ENCODE measurements around the gene WNT9A. TPM values are rescaled to one million over a fixed set of nuclear protein-coding genes. Genes with fewer than 3 reads are reported as not detected.
"Not testable (repeated sequence)": the region's sequence is repeated elsewhere in the genome, so short reads cannot be mapped to it uniquely, and the experiment has no call there.

Gene WNT9A
- total and polyA plus RNA-seq, 4 experiments from 2014 or later, result 0.08 to 0.15 (median 0.08) TPM; not detected in 1

DNA sequence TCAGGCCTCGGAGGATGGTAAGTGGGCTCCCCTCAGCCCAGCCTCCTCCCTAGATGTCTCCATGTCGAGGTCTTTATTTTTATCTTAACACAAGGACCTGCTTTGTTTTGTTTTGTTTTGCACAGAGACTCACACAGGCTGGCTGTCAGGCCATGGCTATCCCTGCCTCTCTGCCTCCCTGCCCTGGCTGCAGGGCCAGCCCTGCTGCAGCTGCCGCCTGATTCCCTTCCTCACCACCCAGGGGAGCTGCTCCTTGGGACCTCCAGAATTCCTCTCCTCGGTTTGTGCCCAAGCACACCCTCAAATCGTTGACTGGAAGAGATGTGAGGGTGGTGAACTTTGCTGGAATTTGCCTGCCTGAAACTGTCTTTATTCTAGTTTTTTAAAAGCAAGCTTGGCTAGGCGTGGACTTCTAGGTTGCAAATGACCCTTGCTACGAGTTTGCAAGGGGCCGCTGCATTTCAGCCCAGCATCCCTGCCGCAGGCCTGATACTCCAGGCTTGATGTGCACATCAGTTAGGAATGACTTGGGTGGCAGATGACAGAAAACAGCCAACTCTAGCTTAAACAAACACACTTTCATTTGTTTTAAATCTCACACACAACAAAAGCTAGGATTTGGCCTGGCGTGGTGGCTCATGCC is 37.1 kb downstream of the WNT9A start:
- H3K9me3 ChIP-seq (ENCODE audit: control insufficient read depth in 1 of 2, low read length in 2 of 2), result no peaks in the 10 kb centered on the region
- H3K4me3 ChIP-seq (ENCODE audit: low read length in 2 of 2), result no peak overlapping the region
- POLR2A ChIA-PET (ENCODE audit: partially characterized antibody), result no interaction called here
- Mint-ChIP-seq H3K27me3 (no peaks in the 10 kb centered on the region), H3K9me3 (no peaks in the 10 kb centered on the region), H3K4me3 (no peak overlapping the region), H3K27ac (no peak overlapping the region), H3K36me3 (no peaks in the 10 kb centered on the region), H3K4me1 (peaks cover 0 to 17% (median 5%) of the 10 kb centered on the region in 4 donors)
- CTCF ChIA-PET (ENCODE audit: partially characterized antibody), result no interaction called here
- H3K27me3 ChIP-seq (ENCODE audit: insufficient read depth, low read length), result no peaks in the 10 kb centered on the region
- H3K27ac ChIP-seq (ENCODE audit: low read depth, low read length), result no peak overlapping the region
- H3K4me1 ChIP-seq (ENCODE audit: insufficient read depth, low read length), result no peaks in the 10 kb centered on the region
- peak in 1 of 5 donors; percentile 9 for DNase-seq
- no peaks in the 10 kb centered on the region for H3K36me3 ChIP-seq (ENCODE audit: insufficient read depth, low read length)
- intact Hi-C loops (cut with micrococcal nuclease), result no loop called here

DNA sequence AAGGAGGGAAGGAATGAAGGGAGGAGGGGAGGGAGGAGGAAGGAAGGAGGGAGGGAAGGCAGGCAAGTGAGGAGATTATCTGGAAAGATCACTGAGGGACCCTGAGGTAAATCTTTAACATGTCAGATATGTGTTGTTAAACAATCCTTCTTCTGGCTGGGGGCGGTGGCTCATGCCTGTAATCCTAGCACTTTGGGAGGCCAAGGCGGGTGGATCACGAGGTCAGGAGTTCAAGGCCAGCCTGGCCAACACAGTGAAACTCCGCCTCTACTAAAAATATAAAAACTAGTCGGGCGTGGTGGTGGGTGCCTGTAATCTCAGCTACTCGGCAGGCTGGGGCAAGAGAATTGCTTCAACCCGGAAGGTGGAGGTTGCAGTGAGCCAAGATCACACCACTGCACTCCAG is 37.8 kb downstream of the WNT9A start:
- H3K4me3 ChIP-seq (ENCODE audit: low read length in 2 of 2); intact Hi-C loops (cut with micrococcal nuclease); H3K9me3 ChIP-seq (ENCODE audit: control insufficient read depth in 1 of 2, low read length in 2 of 2); H3K27ac ChIP-seq (ENCODE audit: low read depth, low read length); H3K27me3 ChIP-seq (ENCODE audit: insufficient read depth, low read length); H3K4me3 Mint-ChIP-seq; H3K27ac Mint-ChIP-seq; POLR2A ChIA-PET (ENCODE audit: partially characterized antibody); H3K4me1 ChIP-seq (ENCODE audit: insufficient read depth, low read length); H3K36me3 ChIP-seq (ENCODE audit: insufficient read depth, low read length); CTCF ChIA-PET (ENCODE audit: partially characterized antibody); H3K9me3 Mint-ChIP-seq; H3K27me3 Mint-ChIP-seq; H3K36me3 Mint-ChIP-seq: not testable (repeated sequence)
- DNase-seq, result peak in 1 of 5 donors; percentile 21
- H3K4me1 Mint-ChIP-seq, result peaks cover 0 to 17% (median 5%) of the 10 kb centered on the region in 4 donors

DNA sequence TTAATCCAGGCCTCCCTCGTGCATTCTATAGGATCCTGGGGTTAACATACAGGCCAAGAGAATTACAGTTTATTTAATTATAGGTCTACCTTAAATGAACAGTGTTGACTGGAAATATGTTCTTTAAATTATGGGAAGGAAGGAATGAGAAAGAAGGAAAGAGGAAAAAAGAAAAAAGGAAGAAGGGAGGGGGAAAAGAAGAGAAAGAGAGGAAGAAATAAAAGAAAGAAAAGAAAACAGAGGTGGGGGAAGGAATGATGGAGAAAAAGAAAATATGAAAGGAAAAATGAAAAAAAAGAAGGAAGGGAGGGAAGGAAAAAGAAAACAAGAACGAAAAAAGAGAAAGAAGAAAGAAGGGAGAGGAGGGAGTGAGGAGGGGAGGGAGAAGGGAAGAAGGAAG is 38.5 kb downstream of the WNT9A start:
- H3K36me3 Mint-ChIP-seq, result no peaks in the 10 kb centered on the region
- POLR2A ChIA-PET (ENCODE audit: partially characterized antibody), result no interaction called here
- no peaks in the 10 kb centered on the region for H3K27me3 ChIP-seq (ENCODE audit: insufficient read depth, low read length)
- peaks cover 0 to 17% (median 5%) of the 10 kb centered on the region in 4 donors for H3K4me1 Mint-ChIP-seq
- no peak overlapping the region for H3K27ac ChIP-seq (ENCODE audit: low read depth, low read length)
- no peak overlapping the region for H3K4me3 Mint-ChIP-seq
- DNase-seq, result no peak
- H3K4me3 ChIP-seq (ENCODE audit: low read length in 2 of 2), result no peak overlapping the region
- CTCF ChIA-PET (ENCODE audit: partially characterized antibody), result no interaction called here
- peak overlapping the region in 3 of 7 donors; percentile 49 to 75 (median 54) for H3K27ac Mint-ChIP-seq
- intact Hi-C loops (cut with micrococcal nuclease), result no loop called here
- H3K36me3 ChIP-seq (ENCODE audit: insufficient read depth, low read length), result no peaks in the 10 kb centered on the region
- H3K4me1 ChIP-seq (ENCODE audit: insufficient read depth, low read length), result no peaks in the 10 kb centered on the region
- no peaks in the 10 kb centered on the region for H3K9me3 ChIP-seq (ENCODE audit: control insufficient read depth in 1 of 2, low read length in 2 of 2)
- H3K9me3 Mint-ChIP-seq, result no peaks in the 10 kb centered on the region
- H3K27me3 Mint-ChIP-seq, result no peaks in the 10 kb centered on the region

DNA sequence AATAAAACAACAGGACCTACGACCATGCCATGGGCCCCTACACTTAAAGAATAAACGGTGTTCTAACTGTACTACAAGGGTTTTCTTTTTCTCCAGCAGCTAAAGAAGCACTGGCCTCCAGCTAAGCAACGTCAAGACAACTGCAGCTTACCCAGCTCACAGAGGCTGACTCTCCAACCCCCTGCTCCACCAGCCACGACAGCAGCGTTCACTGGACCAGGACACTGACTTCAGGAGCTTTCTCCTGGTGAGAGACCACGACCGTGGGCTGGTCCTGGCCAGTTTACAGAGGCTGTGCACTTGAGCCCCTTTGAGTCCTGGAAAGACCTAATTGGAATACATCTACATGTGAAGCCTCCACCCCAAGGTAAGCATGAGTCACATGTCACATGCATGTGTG is 39.4 kb downstream of the WNT9A start:
- no peaks in the 10 kb centered on the region for H3K9me3 ChIP-seq (ENCODE audit: control insufficient read depth in 1 of 2, low read length in 2 of 2)
- H3K27ac ChIP-seq (ENCODE audit: low read depth, low read length), result no peak overlapping the region
- Mint-ChIP-seq H3K4me3 (no peak overlapping the region), H3K36me3 (no peaks in the 10 kb centered on the region), H3K27ac (peak overlapping the region in 1 of 7 donors; percentile 36), H3K27me3 (no peaks in the 10 kb centered on the region), H3K9me3 (no peaks in the 10 kb centered on the region), H3K4me1 (peaks cover 0 to 17% (median 5%) of the 10 kb centered on the region in 4 donors)
- no peaks in the 10 kb centered on the region for H3K27me3 ChIP-seq (ENCODE audit: insufficient read depth, low read length)
- no peak for DNase-seq
- CTCF ChIA-PET (ENCODE audit: partially characterized antibody), result no interaction called here
- no peaks in the 10 kb centered on the region for H3K36me3 ChIP-seq (ENCODE audit: insufficient read depth, low read length)
- intact Hi-C loops (cut with micrococcal nuclease), result no loop called here
- no peaks in the 10 kb centered on the region for H3K4me1 ChIP-seq (ENCODE audit: insufficient read depth, low read length)
- POLR2A ChIA-PET (ENCODE audit: partially characterized antibody), result no interaction called here
- no peak overlapping the region for H3K4me3 ChIP-seq (ENCODE audit: low read length in 2 of 2)

DNA sequence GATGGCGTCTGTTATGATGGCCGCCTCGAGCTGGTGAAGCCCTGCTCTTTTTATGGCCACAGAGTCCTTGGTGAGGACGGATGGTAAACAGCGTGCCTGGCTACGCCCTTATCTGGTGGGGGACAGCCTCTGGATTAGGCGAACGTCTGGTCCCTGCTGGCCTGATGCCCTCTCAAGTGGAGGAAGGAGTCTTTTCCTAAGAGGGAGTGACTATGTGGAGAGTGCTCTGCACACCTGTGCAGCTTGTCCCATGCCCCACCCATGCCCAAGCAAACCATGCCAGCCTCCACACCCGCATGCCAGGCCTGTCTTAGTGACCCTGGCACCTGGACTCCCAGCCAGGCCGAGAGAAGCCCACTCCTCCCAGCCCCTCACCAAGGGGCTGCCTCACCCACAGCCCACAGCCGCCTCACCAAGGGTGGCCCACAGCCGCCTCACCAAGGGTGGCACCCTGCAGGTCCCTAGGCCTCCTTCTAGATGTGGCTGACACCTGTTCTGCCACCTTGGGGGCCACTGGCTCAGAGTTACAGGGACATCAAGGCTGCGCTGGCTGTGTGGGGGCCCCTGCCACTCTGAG is 40.2 kb downstream of the WNT9A start:
- no peaks in the 10 kb centered on the region for H3K9me3 Mint-ChIP-seq
- H3K4me1 Mint-ChIP-seq, result peaks cover 0 to 17% (median under 1%) of the 10 kb centered on the region in 4 donors
- no peak overlapping the region for H3K27ac ChIP-seq (ENCODE audit: low read depth, low read length)
- ChIA-PET POLR2A (ENCODE audit: partially characterized antibody) (no interaction called here), CTCF (ENCODE audit: partially characterized antibody) (no interaction called here)
- H3K27me3 ChIP-seq (ENCODE audit: insufficient read depth, low read length), result no peaks in the 10 kb centered on the region
- DNase-seq, result no peak
- H3K27me3 Mint-ChIP-seq, result no peaks in the 10 kb centered on the region
- H3K36me3 Mint-ChIP-seq, result no peaks in the 10 kb centered on the region
- H3K4me3 ChIP-seq (ENCODE audit: low read length in 2 of 2), result no peak overlapping the region
- no peaks in the 10 kb centered on the region for H3K36me3 ChIP-seq (ENCODE audit: insufficient read depth, low read length)
- H3K9me3 ChIP-seq (ENCODE audit: control insufficient read depth in 1 of 2, low read length in 2 of 2), result no peaks in the 10 kb centered on the region
- H3K4me1 ChIP-seq (ENCODE audit: insufficient read depth, low read length), result no peaks in the 10 kb centered on the region
- H3K4me3 Mint-ChIP-seq, result no peak overlapping the region
- intact Hi-C loops (cut with micrococcal nuclease), result no loop called here
- no peak overlapping the region for H3K27ac Mint-ChIP-seq

DNA sequence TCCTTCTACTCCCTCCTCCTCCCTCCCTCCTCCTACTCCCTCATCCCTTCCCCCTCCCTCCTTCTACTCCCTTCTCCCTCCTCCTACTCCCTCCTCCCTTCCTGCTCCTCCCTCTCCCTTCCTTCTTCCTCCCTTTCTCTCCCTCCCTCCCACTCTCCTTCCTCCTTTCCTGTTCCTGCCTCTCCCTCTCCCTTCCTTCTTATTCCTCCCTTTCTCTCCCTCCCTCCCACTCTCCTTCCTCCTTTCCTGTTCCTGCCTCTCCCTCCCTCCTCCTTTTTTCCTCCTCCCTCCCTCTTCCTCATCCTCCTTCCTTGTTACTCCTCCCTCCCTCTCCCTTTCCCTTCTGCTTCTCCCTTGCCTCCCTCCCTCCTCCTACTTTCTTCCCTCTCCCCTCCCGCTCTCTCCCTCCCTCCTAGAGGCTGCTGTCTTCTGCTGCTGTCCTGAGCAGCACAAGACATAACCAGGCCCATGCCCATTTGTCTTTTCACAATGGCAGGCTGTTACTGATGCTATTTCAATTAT is 41.1 kb downstream of the WNT9A start:
- POLR2A ChIA-PET (ENCODE audit: partially characterized antibody), result no interaction called here

DNA sequence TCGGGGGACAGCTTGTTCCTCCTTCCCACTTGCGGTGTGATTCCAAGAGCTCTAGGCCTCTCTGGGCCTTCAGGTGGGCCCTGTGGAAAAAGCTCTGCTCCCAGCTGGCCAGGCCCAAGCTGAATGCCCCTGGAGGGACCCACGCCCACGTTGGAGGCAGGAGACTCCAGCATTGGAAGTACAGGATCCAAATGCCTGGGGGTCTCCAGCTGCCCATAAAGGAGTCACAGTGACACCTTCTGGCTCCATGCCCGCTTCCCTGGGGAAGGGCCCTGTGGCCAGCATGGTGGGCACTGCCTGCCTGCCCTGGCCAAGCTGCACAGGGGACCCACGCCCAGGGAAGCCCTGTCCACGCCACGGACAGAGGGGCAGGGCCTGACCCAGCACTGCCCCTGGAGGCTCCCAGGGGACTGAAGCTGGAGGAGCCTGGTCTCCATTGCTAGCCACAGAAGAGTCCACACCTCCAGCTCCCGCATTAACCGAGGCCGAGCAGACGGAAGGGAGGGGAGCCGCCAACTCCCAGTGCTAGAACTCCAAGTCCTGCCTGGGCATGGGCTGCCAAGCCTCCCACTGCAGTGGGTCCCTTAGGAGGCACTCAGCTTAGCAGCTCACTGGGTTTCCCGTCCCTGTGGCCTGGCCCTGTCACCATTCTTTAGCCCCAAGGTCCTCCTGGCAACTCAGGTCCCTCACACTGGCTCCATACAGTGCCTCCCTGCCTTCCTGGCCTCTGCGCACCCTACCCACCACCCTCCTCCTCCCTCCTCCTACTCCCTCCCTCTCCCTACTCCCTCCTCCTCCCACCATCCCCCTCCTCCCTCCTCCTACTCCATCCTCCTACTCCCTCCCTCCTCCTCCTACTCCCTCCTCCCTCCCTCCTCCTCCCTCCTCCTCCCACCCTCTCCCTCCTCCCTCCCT is 41.9 kb downstream of the WNT9A start:
- no peaks in the 10 kb centered on the region for H3K27me3 ChIP-seq (ENCODE audit: insufficient read depth, low read length)
- no peaks in the 10 kb centered on the region for H3K27me3 Mint-ChIP-seq
- peaks cover 0 to 7% (median 2%) of the 10 kb centered on the region in 4 donors for H3K4me1 Mint-ChIP-seq
- ChIA-PET CTCF (ENCODE audit: partially characterized antibody) (interaction anchor here (1.1 kb wide), 1 partner anchor 48 kb away, joined by 3 read pairs; no protein-coding TSS in a partner anchor), POLR2A (ENCODE audit: partially characterized antibody) (interaction anchor here (0.6 to 1.1 kb wide), 2 partner anchors 18 to 139 kb away, joined by 3 read pairs; no protein-coding TSS in a partner anchor)
- H3K27ac Mint-ChIP-seq, result no peak overlapping the region
- no peak overlapping the region for H3K4me3 Mint-ChIP-seq
- no peaks in the 10 kb centered on the region for H3K4me1 ChIP-seq (ENCODE audit: insufficient read depth, low read length)
- no peak overlapping the region for H3K27ac ChIP-seq (ENCODE audit: low read depth, low read length)
- no peak overlapping the region for H3K4me3 ChIP-seq (ENCODE audit: low read length in 2 of 2)
- H3K36me3 ChIP-seq (ENCODE audit: insufficient read depth, low read length), result no peaks in the 10 kb centered on the region
- H3K9me3 Mint-ChIP-seq, result no peaks in the 10 kb centered on the region
- H3K9me3 ChIP-seq (ENCODE audit: control insufficient read depth in 1 of 2, low read length in 2 of 2), result no peaks in the 10 kb centered on the region
- DNase-seq, result no peak
- no peaks in the 10 kb centered on the region for H3K36me3 Mint-ChIP-seq
- intact Hi-C loops (cut with micrococcal nuclease), result no loop called here

More for the DNA sequence above, 41.1 kb downstream of the WNT9A start:
- H3K36me3 ChIP-seq (ENCODE audit: insufficient read depth, low read length), result no peaks in the 10 kb centered on the region
- H3K27me3 ChIP-seq (ENCODE audit: insufficient read depth, low read length), result no peaks in the 10 kb centered on the region
- H3K27ac Mint-ChIP-seq, result peak overlapping the region in 1 of 7 donors; percentile 6
- no peak overlapping the region for H3K4me3 ChIP-seq (ENCODE audit: low read length in 2 of 2)
- H3K4me1 Mint-ChIP-seq, result peaks cover 0 to 15% (median 2%) of the 10 kb centered on the region in 4 donors
- CTCF ChIA-PET (ENCODE audit: partially characterized antibody), result no interaction called here
- H3K36me3 Mint-ChIP-seq, result no peaks in the 10 kb centered on the region
- H3K4me3 Mint-ChIP-seq, result no peak overlapping the region
- DNase-seq, result no peak
- no peak overlapping the region for H3K27ac ChIP-seq (ENCODE audit: low read depth, low read length)
- no peaks in the 10 kb centered on the region for H3K9me3 Mint-ChIP-seq
- no peaks in the 10 kb centered on the region for H3K9me3 ChIP-seq (ENCODE audit: control insufficient read depth in 1 of 2, low read length in 2 of 2)
- H3K4me1 ChIP-seq (ENCODE audit: insufficient read depth, low read length), result no peaks in the 10 kb centered on the region
- no peaks in the 10 kb centered on the region for H3K27me3 Mint-ChIP-seq
- intact Hi-C loops (cut with micrococcal nuclease), result no loop called here
